ENCODE measurements around the gene ZSWIM2. TPM values are rescaled to one million over a fixed set of nuclear protein-coding genes. Genes with fewer than 3 reads are reported as not detected.
A peak's percentile ranks its signal among the peaks of the same experiment; 100 is the strongest.

ZSWIM2 gene
- total and polyA plus RNA-seq, 2 experiments from 2014 or later: not detected

DNA sequence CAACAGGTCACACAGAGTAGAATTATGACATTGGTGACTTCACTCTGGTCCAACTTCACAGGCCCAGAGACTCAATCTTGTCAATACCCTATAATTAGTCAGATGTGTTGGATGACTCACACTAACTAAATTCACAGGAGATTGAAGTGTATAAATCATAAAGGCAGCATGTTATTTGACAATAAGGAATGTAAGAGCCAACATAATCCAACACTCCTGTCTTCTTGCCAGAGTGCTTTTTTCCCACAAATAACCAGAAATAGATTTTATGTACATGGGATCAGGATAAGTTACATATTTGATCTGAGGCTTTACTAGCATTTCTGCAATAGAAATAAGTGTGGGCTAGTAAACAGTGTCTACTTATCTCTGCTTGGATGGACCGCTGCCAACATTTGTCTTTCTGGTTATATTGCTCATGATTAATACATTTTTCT, 42.2 kb upstream of the ZSWIM2 start:
- H3K9me3 ChIP-seq (ENCODE audit: low read depth): no peaks in the 10 kb centered on the region
- H3K36me3 ChIP-seq: no peaks in the 10 kb centered on the region
- peak in 1 of 2 donors; percentile 87 for DNase-seq (ENCODE audit: low read depth in 1 of 2, low spot score in 1 of 2)
- H3K4me3 ChIP-seq: no peak overlapping the region
- no peaks in the 10 kb centered on the region for H3K27me3 ChIP-seq
- TF ChIP-seq, protein P1, sequence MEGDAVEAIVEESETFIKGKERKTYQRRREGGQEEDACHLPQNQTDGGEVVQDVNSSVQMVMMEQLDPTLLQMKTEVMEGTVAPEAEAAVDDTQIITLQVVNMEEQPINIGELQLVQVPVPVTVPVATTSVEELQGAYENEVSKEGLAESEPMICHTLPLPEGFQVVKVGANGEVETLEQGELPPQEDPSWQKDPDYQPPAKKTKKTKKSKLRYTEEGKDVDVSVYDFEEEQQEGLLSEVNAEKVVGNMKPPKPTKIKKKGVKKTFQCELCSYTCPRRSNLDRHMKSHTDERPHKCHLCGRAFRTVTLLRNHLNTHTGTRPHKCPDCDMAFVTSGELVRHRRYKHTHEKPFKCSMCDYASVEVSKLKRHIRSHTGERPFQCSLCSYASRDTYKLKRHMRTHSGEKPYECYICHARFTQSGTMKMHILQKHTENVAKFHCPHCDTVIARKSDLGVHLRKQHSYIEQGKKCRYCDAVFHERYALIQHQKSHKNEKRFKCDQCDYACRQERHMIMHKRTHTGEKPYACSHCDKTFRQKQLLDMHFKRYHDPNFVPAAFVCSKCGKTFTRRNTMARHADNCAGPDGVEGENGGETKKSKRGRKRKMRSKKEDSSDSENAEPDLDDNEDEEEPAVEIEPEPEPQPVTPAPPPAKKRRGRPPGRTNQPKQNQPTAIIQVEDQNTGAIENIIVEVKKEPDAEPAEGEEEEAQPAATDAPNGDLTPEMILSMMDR (IDR thresholded peaks at IDR 0.05; ENCODE audit: low read depth, low read length): no peak
- H3K4me1 ChIP-seq (ENCODE audit: low read depth): no peaks in the 10 kb centered on the region
- H3K27ac ChIP-seq: no peak overlapping the region

DNA sequence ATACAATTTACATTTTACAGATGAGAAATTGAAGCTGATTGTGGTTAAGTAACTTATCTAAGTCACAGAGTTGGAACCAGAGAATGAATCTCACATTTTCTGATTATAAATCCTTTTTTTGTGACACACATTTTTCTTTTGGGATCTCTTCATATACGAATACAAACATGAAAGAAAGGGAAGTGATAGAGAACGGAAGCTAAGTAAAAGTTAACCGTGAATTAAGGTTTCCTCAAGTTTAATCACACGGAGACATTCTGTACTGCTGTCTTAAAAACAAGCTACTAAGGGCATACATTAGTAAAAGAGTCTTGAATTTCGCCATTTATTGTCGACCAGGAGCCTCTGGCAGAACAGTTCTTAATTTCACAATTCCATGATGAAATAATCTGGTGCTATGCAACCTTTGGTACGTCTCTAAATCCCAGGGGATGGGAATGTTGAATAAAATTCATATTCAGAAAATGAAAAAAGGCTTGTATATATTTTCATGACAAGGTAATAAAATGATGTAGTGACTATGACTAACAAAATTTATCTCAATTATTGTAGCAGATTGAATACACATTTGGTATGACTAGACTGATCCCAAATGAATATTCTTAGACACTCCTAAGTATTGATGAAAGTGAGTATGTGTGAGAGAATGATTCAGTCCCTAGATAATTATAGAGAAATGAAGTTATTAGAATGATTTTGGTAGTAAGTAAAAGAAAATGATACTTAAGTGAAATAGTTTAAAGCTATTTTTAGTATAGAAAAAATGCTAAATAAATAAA, 40.3 kb upstream of the ZSWIM2 start:
- no peaks in the 10 kb centered on the region for H3K9me3 ChIP-seq (ENCODE audit: low read depth)
- H3K36me3 ChIP-seq: no peaks in the 10 kb centered on the region
- H3K4me3 ChIP-seq: no peak overlapping the region
- DNase-seq (ENCODE audit: low read depth in 1 of 2, low spot score in 1 of 2): peak in 1 of 2 donors; percentile 79
- TF ChIP-seq, protein P1 (IDR thresholded peaks at IDR 0.05; ENCODE audit: low read depth, low read length): no peak
- peaks cover 7% of the 10 kb centered on the region for H3K4me1 ChIP-seq (ENCODE audit: low read depth)
- no peak overlapping the region for H3K27ac ChIP-seq
- H3K27me3 ChIP-seq: no peaks in the 10 kb centered on the region

DNA sequence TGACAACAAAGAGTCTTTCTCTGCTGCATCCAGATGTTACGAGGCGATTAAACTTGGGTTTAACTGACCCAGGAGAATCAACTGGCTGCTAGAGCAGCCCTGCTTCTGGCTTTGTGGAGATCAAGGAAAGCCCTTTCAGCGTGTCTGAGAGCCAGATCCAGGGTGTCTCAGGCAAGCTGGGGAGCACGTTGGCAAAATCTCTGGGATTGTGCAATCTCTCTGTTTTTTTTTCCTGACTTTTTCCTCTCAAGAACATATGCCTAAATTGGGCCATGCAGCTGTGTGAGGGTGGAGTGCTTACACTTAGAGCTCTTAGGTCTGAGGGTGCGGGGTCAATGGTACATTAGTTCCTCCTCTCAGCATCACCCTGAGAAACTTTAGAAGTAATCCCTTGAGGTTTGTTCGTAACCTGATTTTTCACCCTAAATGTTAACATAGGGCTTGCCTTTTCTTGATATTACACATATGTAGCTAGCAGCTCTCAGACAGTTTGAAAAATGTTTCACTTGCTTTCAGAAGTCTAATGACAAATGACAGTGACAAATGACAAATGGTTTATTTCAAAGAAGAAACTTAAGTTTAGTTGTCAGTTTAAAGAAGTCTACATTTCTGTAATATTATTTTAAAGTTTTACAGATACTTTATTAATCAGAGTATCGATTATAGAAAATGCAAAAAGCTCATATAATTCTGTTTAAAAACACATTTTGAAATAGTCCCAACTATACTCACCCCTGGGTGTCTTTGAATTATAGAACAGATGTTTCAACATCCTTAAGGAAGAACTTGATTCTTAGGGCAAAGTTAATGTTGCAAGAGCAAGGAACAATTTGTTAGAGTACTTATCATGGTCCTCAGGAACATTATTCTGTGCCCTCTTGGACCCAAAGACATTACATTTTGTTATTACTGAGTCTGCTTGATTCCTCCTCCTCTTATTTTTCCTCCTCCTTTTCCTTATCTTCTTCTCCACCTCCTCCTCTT, 38.4 kb upstream of the ZSWIM2 start:
- Histone ChIP-seq H3K4me1 (ENCODE audit: low read depth) (peaks cover 7% of the 10 kb centered on the region), H3K27ac (no peak overlapping the region), H3K9me3 (ENCODE audit: low read depth) (no peaks in the 10 kb centered on the region), H3K4me3 (no peak overlapping the region), H3K27me3 (no peaks in the 10 kb centered on the region), H3K36me3 (no peaks in the 10 kb centered on the region)
- TF ChIP-seq, protein P1 (IDR thresholded peaks at IDR 0.05; ENCODE audit: low read depth, low read length): no peak
- peak; percentile 8 to 82 for DNase-seq (ENCODE audit: low read depth in 1 of 2, low spot score in 1 of 2)

DNA sequence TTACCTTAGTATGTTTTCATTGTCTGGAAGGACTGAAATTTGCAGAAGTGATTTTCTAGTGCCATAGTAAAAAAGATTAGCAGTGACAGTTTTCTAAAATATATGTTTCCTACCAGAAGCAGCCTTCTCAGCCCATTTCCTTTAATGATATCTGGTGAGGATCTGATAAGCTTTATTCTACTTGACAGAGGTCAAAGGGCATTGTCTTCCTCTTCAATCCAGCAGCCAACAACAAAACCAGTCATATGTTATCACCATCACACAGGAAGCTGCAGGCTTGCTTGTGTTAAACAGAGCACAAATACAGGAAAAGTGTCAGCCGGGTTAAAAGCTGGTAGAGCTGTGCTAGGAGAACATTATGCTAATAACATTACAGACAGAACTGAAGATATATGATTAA, 35.6 kb upstream of the ZSWIM2 start:
- Histone ChIP-seq H3K4me1 (ENCODE audit: low read depth) (peaks cover 7% of the 10 kb centered on the region), H3K9me3 (ENCODE audit: low read depth) (no peaks in the 10 kb centered on the region), H3K27ac (peak overlapping the region; percentile 70), H3K4me3 (no peak overlapping the region), H3K36me3 (no peaks in the 10 kb centered on the region), H3K27me3 (no peaks in the 10 kb centered on the region)
- DNase-seq (ENCODE audit: low read depth in 1 of 2, low spot score in 1 of 2): peak; percentile 8 to 30
- TF ChIP-seq, protein P1 (IDR thresholded peaks at IDR 0.05; ENCODE audit: low read depth, low read length): no peak

DNA sequence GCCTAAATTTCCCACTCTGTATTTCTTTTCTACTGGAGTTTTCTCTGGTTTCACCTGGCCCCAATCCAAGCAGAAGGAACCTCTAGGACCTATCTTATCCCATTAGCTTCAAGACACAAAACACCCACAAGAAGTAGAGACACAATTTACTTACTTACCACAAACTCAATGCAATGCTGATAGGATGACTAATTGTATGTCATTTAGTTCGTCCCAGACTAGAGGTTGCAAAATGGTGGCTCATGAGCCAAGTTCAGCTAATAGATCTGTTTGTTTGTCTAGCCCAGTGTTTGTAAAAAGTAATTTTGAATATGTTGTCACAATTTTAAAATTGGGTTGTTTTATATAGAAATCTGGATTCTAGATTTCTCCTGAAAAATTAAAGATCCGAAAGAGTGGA, 34.7 kb upstream of the ZSWIM2 start:
- Histone ChIP-seq H3K27ac (no peak overlapping the region), H3K4me3 (no peak overlapping the region), H3K9me3 (ENCODE audit: low read depth) (no peaks in the 10 kb centered on the region), H3K36me3 (no peaks in the 10 kb centered on the region), H3K27me3 (no peaks in the 10 kb centered on the region), H3K4me1 (ENCODE audit: low read depth) (peaks cover 7% of the 10 kb centered on the region)
- TF ChIP-seq, protein P1 (IDR thresholded peaks at IDR 0.05; ENCODE audit: low read depth, low read length): no peak
- DNase-seq (ENCODE audit: low read depth in 1 of 2, low spot score in 1 of 2): peak in 1 of 2 donors; percentile 21
